ENCODE results near the gene SPOP. TPM values are rescaled to one million over a fixed set of nuclear protein-coding genes. Genes with fewer than 3 reads are reported as not detected.

SPOP gene
- total RNA-seq, 1 donor from 2014 or later = 66.9 TPM

- peaks cover 30% of the 10 kb centered on the region for H3K4me1 ChIP-seq
- no peak for DNase-seq
- H3K36me3 ChIP-seq = peaks cover 86% of the 10 kb centered on the region
- TF ChIP-seq CTCF (IDR thresholded peaks at IDR 0.05; ENCODE audit: borderline replicate concordance) = no peak
- peak overlapping the region; percentile 27 for H3K27ac ChIP-seq (replicated peaks)
- no peaks in the 10 kb centered on the region for H3K9me3 ChIP-seq (replicated peaks)
- intact Hi-C loops (cut with micrococcal nuclease) = no loop called here
- no peaks in the 10 kb centered on the region for H3K27me3 ChIP-seq (ENCODE audit: low read depth)
- H3K4me3 ChIP-seq = no peak overlapping the region
These were observed 81.9 kb downstream of the SPOP start for GRCh38 chr17:49595980-49596379.

DNA sequence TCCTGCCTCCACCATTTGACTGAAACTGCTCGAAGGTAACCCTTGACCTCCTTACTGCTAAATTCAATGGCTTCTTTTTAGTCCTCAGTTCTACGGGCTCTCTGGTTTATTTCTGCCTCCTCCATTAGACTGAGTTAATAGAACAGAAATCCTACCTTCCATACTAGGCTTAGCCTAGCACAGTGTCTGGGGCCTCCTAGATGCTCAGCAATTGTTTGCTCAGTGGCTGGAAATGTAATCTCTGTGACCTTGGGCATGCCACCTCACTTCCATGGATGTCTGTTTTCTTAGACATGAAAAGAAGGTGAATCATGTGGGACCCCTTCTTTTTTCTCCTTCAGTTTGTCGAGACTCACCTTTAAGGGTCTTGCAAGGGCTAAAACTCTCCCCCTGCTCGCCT is 82.6 kb downstream of the SPOP start:
- intact Hi-C loops (cut with micrococcal nuclease) = no loop called here
- Histone ChIP-seq H3K27me3 (ENCODE audit: low read depth) (no peaks in the 10 kb centered on the region), H3K9me3 (replicated peaks) (no peaks in the 10 kb centered on the region), H3K4me3 (no peak overlapping the region), H3K27ac (replicated peaks) (no peak overlapping the region), H3K36me3 (peaks cover 86% of the 10 kb centered on the region), H3K4me1 (peaks cover 30% of the 10 kb centered on the region)
- DNase-seq = no peak
- no peak for TF ChIP-seq CTCF (IDR thresholded peaks at IDR 0.05; ENCODE audit: borderline replicate concordance)

DNA sequence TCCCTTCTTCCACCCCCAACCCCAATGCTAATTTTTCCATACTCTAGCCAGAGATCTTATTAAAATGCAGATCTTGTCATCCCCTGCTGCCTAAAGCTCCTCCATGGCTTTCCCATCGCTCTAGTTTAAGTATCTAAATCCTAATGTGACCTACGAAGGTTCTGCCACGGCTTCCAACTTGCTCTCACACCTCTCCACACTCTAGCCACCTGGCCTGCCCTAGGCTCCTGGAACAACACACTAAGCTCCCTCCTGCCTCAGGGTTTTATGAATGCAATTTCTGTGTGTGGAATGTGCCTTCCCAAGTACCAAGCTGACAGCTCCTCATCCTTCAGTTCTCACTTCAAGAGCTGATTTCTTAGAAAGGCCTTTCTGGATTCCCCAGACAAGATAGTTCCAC is 85.6 kb downstream of the SPOP start:
- H3K36me3 ChIP-seq = peaks cover 61% of the 10 kb centered on the region
- intact Hi-C loops (cut with micrococcal nuclease) = no loop called here
- no peak overlapping the region for H3K4me3 ChIP-seq
- no peak overlapping the region for H3K27ac ChIP-seq (replicated peaks)
- peaks cover 19% of the 10 kb centered on the region for H3K4me1 ChIP-seq
- no peaks in the 10 kb centered on the region for H3K27me3 ChIP-seq (ENCODE audit: low read depth)
- no peak for TF ChIP-seq CTCF (IDR thresholded peaks at IDR 0.05; ENCODE audit: borderline replicate concordance)
- H3K9me3 ChIP-seq (replicated peaks) = no peaks in the 10 kb centered on the region
- no peak for DNase-seq

DNA sequence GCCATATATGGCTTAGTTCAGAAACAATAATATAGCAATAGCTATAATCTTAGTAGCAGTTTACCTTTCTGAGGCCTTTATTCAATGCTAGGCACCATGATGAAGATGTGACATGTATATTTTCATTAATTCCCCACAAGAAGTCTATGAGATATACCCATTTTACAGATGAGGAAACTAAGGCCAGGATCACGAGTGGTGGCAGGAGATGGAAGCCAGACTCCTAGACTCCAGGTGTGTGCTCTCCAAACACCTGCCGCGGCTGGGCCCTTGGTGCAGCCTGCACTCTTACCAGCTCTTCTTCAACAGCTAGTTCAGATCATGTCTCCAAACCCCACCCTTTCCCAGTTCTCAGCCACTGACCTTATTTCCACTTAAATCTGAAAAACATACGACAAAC is 87.0 kb downstream of the SPOP start:
- no peak overlapping the region for H3K27ac ChIP-seq (replicated peaks)
- H3K27me3 ChIP-seq (ENCODE audit: low read depth) = no peaks in the 10 kb centered on the region
- peaks cover 47% of the 10 kb centered on the region for H3K36me3 ChIP-seq
- no peak for DNase-seq
- TF ChIP-seq CTCF (IDR thresholded peaks at IDR 0.05; ENCODE audit: borderline replicate concordance) = no peak
- intact Hi-C loops (cut with micrococcal nuclease) = no loop called here
- no peaks in the 10 kb centered on the region for H3K9me3 ChIP-seq (replicated peaks)
- no peak overlapping the region for H3K4me3 ChIP-seq
- H3K4me1 ChIP-seq = peaks cover 6% of the 10 kb centered on the region

- Histone ChIP-seq H3K4me1 (no peaks in the 10 kb centered on the region), H3K9me3 (replicated peaks) (no peaks in the 10 kb centered on the region), H3K4me3 (no peak overlapping the region), H3K27me3 (ENCODE audit: low read depth) (no peaks in the 10 kb centered on the region), H3K27ac (replicated peaks) (no peak overlapping the region), H3K36me3 (peaks cover 36% of the 10 kb centered on the region)
- no peak for TF ChIP-seq CTCF (IDR thresholded peaks at IDR 0.05; ENCODE audit: borderline replicate concordance)
- no peak for DNase-seq
- intact Hi-C loops (cut with micrococcal nuclease) = no loop called here
These were observed 88.3 kb downstream of the SPOP start for GRCh38 chr17:49589577-49589927.

Measured in left ventricle myocardium inferior (tissue), 1 donor.